Measurements from ENCODE around the gene FOSB. TPM values are rescaled to one million over a fixed set of nuclear protein-coding genes. Genes with fewer than 3 reads are reported as not detected.

FOSB gene
- total RNA-seq, 2 donors from 2014 or later = 17.8 to 19.7 TPM

- no peak for TF ChIP-seq CTCF (IDR thresholded peaks at IDR 0.05)
- no peaks in the 10 kb centered on the region for H3K36me3 ChIP-seq
- peak overlapping the region; percentile 51 to 77 for H3K4me3 ChIP-seq
Observed at GRCh38 chr19:45467115-45467455, 711 bp upstream of the FOSB start.

GRCh38 chr19:45468159-45468651 is 409 bp downstream of the FOSB start:
- Histone ChIP-seq H3K4me3 (peak overlapping the region; percentile 51 to 77), H3K4me1 (peaks cover 0 to 35% of the 10 kb centered on the region in 2 donors), H3K36me3 (no peaks in the 10 kb centered on the region), H3K9me3 (no peaks in the 10 kb centered on the region), H3K27ac (peak overlapping the region; percentile 95 to 98), H3K27me3 (no peaks in the 10 kb centered on the region)
- no peak for TF ChIP-seq CTCF (IDR thresholded peaks at IDR 0.05)
- no peak for DNase-seq (ENCODE audit: low spot score)

More at GRCh38 chr19:45467115-45467455, 711 bp upstream of the FOSB start:
- H3K27ac ChIP-seq = peak overlapping the region; percentile 95 to 98
- peaks cover 0 to 25% of the 10 kb centered on the region in 2 donors for H3K4me1 ChIP-seq
- no peaks in the 10 kb centered on the region for H3K9me3 ChIP-seq
- no peaks in the 10 kb centered on the region for H3K27me3 ChIP-seq
- no peak for DNase-seq (ENCODE audit: low spot score)

- no peak for TF ChIP-seq CTCF (IDR thresholded peaks at IDR 0.05)
- Histone ChIP-seq H3K4me1 (peaks cover 0 to 35% of the 10 kb centered on the region in 2 donors), H3K27ac (peak overlapping the region; percentile 95 to 98), H3K9me3 (no peaks in the 10 kb centered on the region), H3K27me3 (no peaks in the 10 kb centered on the region), H3K4me3 (peak overlapping the region; percentile 51 to 77), H3K36me3 (no peaks in the 10 kb centered on the region)
- no peak for DNase-seq (ENCODE audit: low spot score)
Observed at GRCh38 chr19:45468803-45469131, 971 bp downstream of the FOSB start.

- no peak for TF ChIP-seq CTCF (IDR thresholded peaks at IDR 0.05)
- Histone ChIP-seq H3K27ac (peak overlapping the region; percentile 95 to 98), H3K9me3 (no peaks in the 10 kb centered on the region), H3K27me3 (no peaks in the 10 kb centered on the region), H3K36me3 (no peaks in the 10 kb centered on the region), H3K4me1 (peaks cover 0 to 35% of the 10 kb centered on the region in 2 donors), H3K4me3 (peak overlapping the region; percentile 51 to 77)
- peak; percentile 97 for DNase-seq (ENCODE audit: low spot score)
Observed at GRCh38 chr19:45469132-45469944, 1.5 kb downstream of the FOSB start.

- H3K27me3 ChIP-seq = no peaks in the 10 kb centered on the region
- no peak for DNase-seq (ENCODE audit: low spot score)
- H3K36me3 ChIP-seq = no peaks in the 10 kb centered on the region
- peak overlapping the region; percentile 51 to 77 for H3K4me3 ChIP-seq
- TF ChIP-seq CTCF (IDR thresholded peaks at IDR 0.05) = no peak
- peaks cover 0 to 35% of the 10 kb centered on the region in 2 donors for H3K4me1 ChIP-seq
- no peaks in the 10 kb centered on the region for H3K9me3 ChIP-seq
- H3K27ac ChIP-seq = peak overlapping the region; percentile 95 to 98
Observed at GRCh38 chr19:45469945-45470761, 2.4 kb downstream of the FOSB start.

Measured in right atrium auricular region (tissue), 2 donors.